Stimulated activated CD4-positive, alpha-beta T cell treated with anti-CD3 and anti-CD28 coated beads, TNF-alpha, amount 100 ng/mL, for 1 hour (primary cell): ENCODE data around the gene CYSRT1.

Experiments
- DNase-seq, 3 donors: peaks; one replicate each; pipeline ENCODE4 v3.0.0-alpha.2; 2020; ENCODE audit warnings: low read depth in 3 of 3, low spot score in 1 of 3

CYSRT1 gene

GRCh38 chr9:137189297-137190295 is 35.4 kb upstream of the CYSRT1 start:
- no peak for DNase-seq

GRCh38 chr9:137190315-137190856 is 34.6 kb upstream of the CYSRT1 start:
- DNase-seq = no peak

GRCh38 chr9:137191245-137191644 is 33.7 kb upstream of the CYSRT1 start:
- no peak for DNase-seq

DNA sequence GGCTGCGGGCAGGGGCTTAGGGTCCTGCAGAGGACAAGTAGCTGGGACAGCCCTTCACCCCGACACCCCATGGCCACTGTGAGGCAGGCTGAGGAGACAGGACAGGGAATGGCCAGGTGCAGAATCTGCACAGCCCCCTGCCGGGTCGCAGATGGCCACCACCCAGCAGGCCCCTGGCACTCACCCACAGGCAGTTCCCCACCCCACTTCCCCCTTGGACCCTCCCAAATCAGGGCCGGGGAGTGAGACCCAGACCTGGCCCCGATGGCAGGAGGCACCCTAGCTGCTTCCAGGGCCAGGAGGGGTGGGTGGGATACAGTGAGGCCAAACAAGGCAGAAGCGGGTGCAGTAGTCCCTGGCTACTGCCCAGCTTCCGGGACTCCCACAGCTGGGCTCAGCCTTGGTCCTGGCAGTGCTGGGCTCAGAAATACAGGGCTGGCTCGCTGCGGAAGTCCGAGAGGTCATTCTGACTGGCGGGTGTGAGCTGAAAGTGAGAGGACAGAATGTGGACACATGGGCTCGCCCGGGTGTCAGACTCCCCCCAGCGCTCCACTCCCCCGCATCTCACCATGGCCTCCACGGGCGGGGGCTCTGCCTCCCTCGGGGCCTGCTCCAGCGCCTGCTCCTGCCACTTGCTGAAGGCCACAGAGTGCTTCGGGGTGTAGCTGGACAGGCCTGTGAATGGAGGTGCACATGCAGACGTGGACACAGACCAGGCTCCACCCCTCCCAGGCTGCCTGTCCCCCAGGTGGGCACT is 33.1 kb upstream of the CYSRT1 start:
- DNase-seq = no peak

- DNase-seq = no peak
Observed at GRCh38 chr9:137192448-137192780, 32.6 kb upstream of the CYSRT1 start.

GRCh38 chr9:137192859-137193258 is 32.1 kb upstream of the CYSRT1 start:
- DNase-seq = no peak

DNA sequence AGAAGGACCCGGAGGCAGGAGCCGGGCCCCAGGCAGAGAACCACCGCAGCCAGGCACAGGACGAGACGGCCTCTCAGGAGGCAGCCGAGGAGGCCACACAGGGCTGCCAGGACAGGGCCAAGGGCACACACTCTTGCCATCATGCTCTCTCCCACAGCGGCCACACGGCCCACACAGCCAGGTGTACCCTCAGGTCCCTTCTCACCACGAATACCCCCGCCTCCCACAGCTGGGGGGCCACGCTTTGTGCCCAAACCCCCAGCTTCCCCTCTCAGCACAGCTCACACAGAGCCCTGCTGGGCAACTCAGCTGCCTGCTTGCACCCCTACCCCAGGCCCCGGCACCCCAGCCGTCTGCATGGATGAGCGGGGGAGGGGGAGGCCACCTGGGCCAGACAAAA is 31.2 kb upstream of the CYSRT1 start:
- DNase-seq = no peak

GRCh38 chr9:137194388-137194787 is 30.6 kb upstream of the CYSRT1 start:
- DNase-seq = no peak

- no peak for DNase-seq
Observed at GRCh38 chr9:137194909-137195308, 30.1 kb upstream of the CYSRT1 start.

GRCh38 chr9:137195525-137196220 is 29.3 kb upstream of the CYSRT1 start:
- DNase-seq = no peak

- no peak for DNase-seq
Observed at GRCh38 chr9:137198051-137198901, 26.7 kb upstream of the CYSRT1 start.

DNA sequence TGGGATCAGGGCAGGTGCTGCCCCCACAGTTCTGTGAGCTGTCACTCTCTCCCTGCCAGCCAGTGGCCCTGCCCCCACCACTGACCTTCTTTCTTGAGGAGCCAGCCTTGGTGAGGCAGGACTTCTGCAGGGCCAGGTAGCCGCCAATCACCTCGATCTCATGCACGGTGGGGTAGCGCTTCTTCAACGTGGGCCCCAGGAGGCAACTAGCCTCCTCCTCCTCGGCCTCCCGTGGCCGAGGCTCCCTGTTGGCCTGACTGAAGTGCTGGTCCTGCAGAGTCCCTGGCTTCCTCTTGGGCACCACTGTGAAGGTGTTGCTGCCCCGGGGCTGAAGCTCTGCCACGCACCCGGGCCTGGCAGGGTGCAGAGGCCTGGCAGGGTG is 26.1 kb upstream of the CYSRT1 start:
- DNase-seq = no peak

DNA sequence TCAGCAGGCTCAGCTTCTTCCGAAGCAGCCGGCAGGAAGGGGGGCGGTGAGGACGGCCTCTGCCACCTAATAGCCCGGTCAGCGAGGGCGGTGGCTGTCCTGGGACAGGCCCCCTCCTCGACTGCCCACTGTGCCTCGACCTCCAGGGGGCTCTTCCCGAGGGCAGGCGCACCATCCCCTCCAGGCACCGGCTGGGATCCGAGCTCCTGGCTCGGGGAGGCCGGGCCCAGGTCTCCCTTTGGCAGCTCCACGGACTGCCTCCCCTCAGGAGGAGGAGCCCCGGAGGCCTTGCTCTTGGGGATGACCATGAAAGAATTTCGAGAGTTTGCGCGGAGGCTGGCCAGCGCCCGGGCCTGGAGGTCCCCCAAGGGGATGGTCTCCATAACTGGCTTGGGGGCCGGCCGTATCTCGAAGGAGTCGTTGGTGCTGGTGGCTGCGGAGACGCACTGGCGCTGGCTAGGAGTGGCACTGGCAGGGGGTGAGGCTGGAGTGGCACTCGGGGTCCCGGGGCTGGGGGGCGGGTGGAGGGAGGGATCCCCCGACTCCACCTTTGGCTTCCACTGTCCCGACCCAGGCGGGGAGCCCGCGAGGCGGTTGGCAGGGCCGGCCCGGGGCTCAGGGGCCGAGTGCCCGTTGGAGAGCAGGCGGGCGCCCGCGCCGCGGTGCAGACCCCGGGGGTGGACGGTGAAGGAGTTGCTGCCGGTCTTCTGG is 25.4 kb upstream of the CYSRT1 start:
- DNase-seq = no peak

DNA sequence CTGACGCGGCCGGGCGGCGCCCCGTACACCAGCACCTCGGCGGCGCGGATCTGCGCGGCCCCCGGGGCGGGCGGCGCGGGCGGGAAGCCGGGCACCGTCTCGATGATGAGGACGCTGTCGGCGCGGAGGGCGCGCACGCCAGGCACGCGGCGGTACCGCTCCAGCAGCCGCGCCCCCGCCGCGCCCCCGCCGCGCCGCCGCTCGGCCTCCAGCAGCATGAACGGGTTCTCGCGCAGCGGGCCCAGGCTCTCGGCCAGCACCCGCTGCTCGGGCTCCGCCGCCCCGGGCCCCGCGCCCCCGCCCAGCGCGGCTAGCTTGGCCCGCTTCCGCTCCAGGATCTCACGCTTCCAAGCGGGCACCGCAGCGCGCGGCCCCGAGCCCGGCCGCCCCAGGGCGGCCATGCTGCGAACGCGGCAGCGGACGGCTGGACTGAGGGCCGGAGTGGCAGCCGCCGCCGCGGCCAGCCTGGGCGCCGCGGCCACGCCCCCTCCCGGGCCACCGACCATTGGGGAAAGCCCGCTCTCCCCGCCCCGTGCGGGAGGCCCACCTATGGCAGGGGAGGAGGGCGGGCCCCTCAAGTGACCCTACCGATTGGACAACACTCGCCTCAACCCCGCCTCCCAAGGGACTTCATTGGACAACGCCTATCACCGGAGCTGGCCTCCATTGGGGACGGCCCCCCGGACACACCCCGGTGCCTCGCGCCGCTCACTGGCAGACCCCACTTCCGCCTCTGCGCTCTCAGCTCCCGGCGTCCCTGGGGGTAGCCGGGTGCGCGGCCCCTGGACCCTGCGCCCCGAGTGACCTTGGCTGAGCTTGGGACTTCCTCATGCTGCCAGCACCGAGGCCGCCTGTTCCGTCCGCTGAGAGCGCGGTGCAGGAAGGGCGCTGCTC is 24.4 kb upstream of the CYSRT1 start, which contains the start of gene TPRN:
TPRN (minus strand) TSS at position 431 of the 894 bp plus-strand sequence; CDS start at position 401, 30 bp downstream.
- peak; percentile 92 to 97 (median 93) for DNase-seq

GRCh38 chr9:137201205-137201868 is 23.6 kb upstream of the CYSRT1 start:
- DNase-seq = no peak

GRCh38 chr9:137202966-137203365 is 22.0 kb upstream of the CYSRT1 start:
- DNase-seq = no peak

DNA sequence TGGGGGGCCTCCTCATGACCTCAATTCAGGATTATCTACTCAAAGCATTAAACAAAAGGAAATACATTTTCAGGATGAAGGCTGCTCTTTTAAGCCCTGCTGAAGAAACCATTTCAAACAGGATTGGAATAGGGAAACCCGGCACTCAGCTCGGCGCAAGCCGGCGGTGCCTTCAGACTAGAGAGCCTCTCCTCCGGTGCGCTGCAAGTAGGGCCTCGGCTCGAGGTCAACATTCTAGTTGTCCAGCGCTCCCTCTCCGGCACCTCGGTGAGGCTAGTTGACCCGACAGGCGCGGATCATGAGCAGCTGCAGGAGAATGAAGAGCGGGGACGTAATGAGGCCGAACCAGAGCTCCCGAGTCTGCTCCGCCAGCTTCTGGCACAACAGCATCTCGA is 20.2 kb upstream of the CYSRT1 start:
- DNase-seq = no peak
